A673 (cell line): ENCODE data around the gene CCDC69. TPM values are rescaled to one million over a fixed set of nuclear protein-coding genes. Genes with fewer than 3 reads are reported as not detected.

Source experiments
- BruUV-seq: library from RNA; stranded (reverse); fragments of 400-500 nt; replicated peaks from 2 replicates; lab custom pipeline; 2021; lab: Mats Ljungman, UMichigan
- CTCF ChIA-PET: fragments of 300-600 bp; sonication (Branson Sonifier 250); formaldehyde crosslinking; loops from one replicate; lab custom pipeline; 2022; ENCODE audit warnings: antibody characterized with exemption; lab: Charles Lee
- POLR2A ChIA-PET: fragments of 300-600 bp; sonication (Branson Sonifier 250); formaldehyde crosslinking; loops from one replicate; lab custom pipeline; 2022; ENCODE audit warnings: antibody characterized with exemption; ENCODE audit not compliant: low non-redundant PET; lab: Charles Lee
- DNase-seq: peaks from one replicate; pipeline ENCODE4 v3.0.0-alpha.2; 2015; ENCODE audit warnings: low spot score
- H3K27ac ChIP-seq: fragments of 200-600 bp; sonication (generic); 2 replicates; pipeline ENCODE4 v1.5.1; 2016; ENCODE audit warnings: mixed run types, low read depth, mild to moderate bottlenecking, mixed read lengths, antibody characterized with exemption, low read length; ENCODE audit not compliant: poor library complexity, severe bottlenecking
- H3K27me3 ChIP-seq: fragments of 200-600 bp; sonication (generic); replicated peaks from 2 replicates; pipeline ENCODE4 v1.6.1; 2017; ENCODE audit warnings: mixed run types, low read depth, mild to moderate bottlenecking, mixed read lengths, antibody characterized with exemption, low read length; ENCODE audit not compliant: insufficient read depth, poor library complexity
- H3K36me3 ChIP-seq: fragments of 200-600 bp; sonication (generic); 2 replicates; pipeline ENCODE4 v1.6.1; 2016; ENCODE audit warnings: mixed run types, mild to moderate bottlenecking, mixed read lengths, antibody characterized with exemption, low read length; ENCODE audit not compliant: insufficient read depth, poor library complexity, severe bottlenecking
- H3K4me1 ChIP-seq: fragments of 200-600 bp; sonication (generic); 2 replicates; pipeline ENCODE4 v1.6.1; 2017; ENCODE audit warnings: mixed run types, mild to moderate bottlenecking, mixed read lengths, antibody characterized with exemption, low read length; ENCODE audit not compliant: insufficient read depth, poor library complexity, severe bottlenecking
- H3K4me3 ChIP-seq: fragments of 200-600 bp; sonication (generic); 2 replicates; pipeline ENCODE4 v1.5.1; 2016; ENCODE audit warnings: low read depth, mixed run types, mild to moderate bottlenecking, mixed read lengths, low read length; ENCODE audit not compliant: poor library complexity, severe bottlenecking
- H3K9me3 ChIP-seq: fragments of 200-600 bp; sonication (generic); 2 replicates; pipeline ENCODE4 v1.6.1; 2016; ENCODE audit warnings: mixed run types, low read depth, mild to moderate bottlenecking, mixed read lengths, antibody characterized with exemption, low read length; ENCODE audit not compliant: poor library complexity, severe bottlenecking
- EZH2 ChIP-seq: fragments of 200-600 bp; sonication (generic); IDR thresholded peaks from 2 replicates; pipeline ENCODE4 v1.6.1; 2017; ENCODE audit warnings: borderline replicate concordance, low read depth, mild to moderate bottlenecking, mixed read lengths, antibody characterized with exemption, low read length; ENCODE audit not compliant: poor library complexity, severe bottlenecking
- intact Hi-C: fragments of 100-400 bp; cut with micrococcal nuclease; formaldehyde crosslinking; loops from one replicate; pipeline ENCODE4 v1.10.0; 2022; ENCODE audit not compliant: unreplicated experiment
- total RNA-seq: library from RNA; stranded (reverse); gene quantifications from 2 replicates; pipeline ENCODE4 v1.2.3, GENCODE V29; 2021
- TF ChIP-seq, protein P1 (sequence below): fragments of 300-800, 200-600 bp; sonication (generic); conservative IDR thresholded peaks from 2 replicates; pipeline ENCODE4 v1.5.1; 2017; ENCODE audit warnings: low read depth, mild to moderate bottlenecking, antibody characterized with exemption, low read length, moderate library complexity, mixed read lengths

The CCDC69 gene
- total RNA-seq, 1 experiment from 2014 or later = not detected

DNA sequence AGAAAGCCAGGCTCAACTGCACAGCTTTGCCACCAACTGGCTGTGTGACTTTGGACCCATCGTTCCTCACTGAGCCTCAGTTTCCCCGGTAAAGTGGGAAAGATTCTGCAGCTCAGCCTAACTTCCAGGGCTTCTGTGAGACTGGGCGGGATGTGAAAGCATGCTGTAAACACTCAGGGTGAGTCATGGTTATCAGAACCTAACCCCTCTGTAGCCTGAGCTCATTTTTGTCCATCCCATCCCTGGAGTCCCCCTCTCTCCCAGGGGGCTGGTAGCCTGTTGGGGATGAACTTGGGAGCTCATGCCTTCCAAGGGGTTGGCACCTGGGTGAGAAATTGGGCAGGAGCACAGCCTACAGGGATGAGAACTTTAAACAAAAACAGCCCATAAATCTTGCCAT, 2.3 kb downstream of the CCDC69 start:
- H3K27me3 ChIP-seq = no peaks in the 10 kb centered on the region
- no peak overlapping the region for H3K27ac ChIP-seq
- no peaks in the 10 kb centered on the region for H3K9me3 ChIP-seq
- DNase-seq = no peak
- H3K4me1 ChIP-seq = no peaks in the 10 kb centered on the region
- TF ChIP-seq, protein P1, sequence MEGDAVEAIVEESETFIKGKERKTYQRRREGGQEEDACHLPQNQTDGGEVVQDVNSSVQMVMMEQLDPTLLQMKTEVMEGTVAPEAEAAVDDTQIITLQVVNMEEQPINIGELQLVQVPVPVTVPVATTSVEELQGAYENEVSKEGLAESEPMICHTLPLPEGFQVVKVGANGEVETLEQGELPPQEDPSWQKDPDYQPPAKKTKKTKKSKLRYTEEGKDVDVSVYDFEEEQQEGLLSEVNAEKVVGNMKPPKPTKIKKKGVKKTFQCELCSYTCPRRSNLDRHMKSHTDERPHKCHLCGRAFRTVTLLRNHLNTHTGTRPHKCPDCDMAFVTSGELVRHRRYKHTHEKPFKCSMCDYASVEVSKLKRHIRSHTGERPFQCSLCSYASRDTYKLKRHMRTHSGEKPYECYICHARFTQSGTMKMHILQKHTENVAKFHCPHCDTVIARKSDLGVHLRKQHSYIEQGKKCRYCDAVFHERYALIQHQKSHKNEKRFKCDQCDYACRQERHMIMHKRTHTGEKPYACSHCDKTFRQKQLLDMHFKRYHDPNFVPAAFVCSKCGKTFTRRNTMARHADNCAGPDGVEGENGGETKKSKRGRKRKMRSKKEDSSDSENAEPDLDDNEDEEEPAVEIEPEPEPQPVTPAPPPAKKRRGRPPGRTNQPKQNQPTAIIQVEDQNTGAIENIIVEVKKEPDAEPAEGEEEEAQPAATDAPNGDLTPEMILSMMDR = no peak
- no peak for TF ChIP-seq EZH2
- H3K4me3 ChIP-seq = no peak overlapping the region
- intact Hi-C loops = no loop called here
- no TSS peak for BruUV-seq
- no peaks in the 10 kb centered on the region for H3K36me3 ChIP-seq
- ChIA-PET POLR2A (interaction anchor here (0.6 kb wide), 1 partner anchor 55 kb away, joined by 4 read pairs; no protein-coding TSS in a partner anchor), CTCF (no interaction called here)

GRCh38 chr5:151219789-151220188, 4.1 kb downstream of the CCDC69 start:
- Histone ChIP-seq H3K4me1 (no peaks in the 10 kb centered on the region), H3K27ac (no peak overlapping the region), H3K27me3 (no peaks in the 10 kb centered on the region), H3K9me3 (no peaks in the 10 kb centered on the region), H3K36me3 (no peaks in the 10 kb centered on the region), H3K4me3 (no peak overlapping the region)
- POLR2A ChIA-PET = no interaction called here
- no peak for DNase-seq
- CTCF ChIA-PET = no interaction called here
- TF ChIP-seq EZH2 = no peak
- TF ChIP-seq, protein P1 = no peak
- intact Hi-C loops = no loop called here
- no TSS peak for BruUV-seq

- DNase-seq = no peak
- ChIA-PET POLR2A (no interaction called here), CTCF (no interaction called here)
- H3K27ac ChIP-seq = no peak overlapping the region
- intact Hi-C loops = no loop called here
- TF ChIP-seq, protein P1 = no peak
- no peak for TF ChIP-seq EZH2
- BruUV-seq = no TSS peak
- no peaks in the 10 kb centered on the region for H3K4me1 ChIP-seq
- no peaks in the 10 kb centered on the region for H3K27me3 ChIP-seq
- H3K36me3 ChIP-seq = no peaks in the 10 kb centered on the region
- H3K4me3 ChIP-seq = no peak overlapping the region
- no peaks in the 10 kb centered on the region for H3K9me3 ChIP-seq
Measured at GRCh38 chr5:151219138-151219537, 4.8 kb downstream of the CCDC69 start.
